ENCODE measurements around the gene TSHZ2.
"Not testable (repeated sequence)": the region's sequence is repeated elsewhere in the genome, so short reads cannot be mapped to it uniquely, and the experiment has no call there.

Gene TSHZ2

GRCh38 chr20:53089851-53090250 is 117.7 kb downstream of the TSHZ2 start:
- not testable (repeated sequence) for H3K27ac ChIP-seq (ENCODE audit: low read depth in 2 of 2, low read length in 2 of 2); H3K9ac ChIP-seq (ENCODE audit: low read depth in 1 of 2, low read length in 2 of 2); H3K36me3 ChIP-seq (ENCODE audit: control insufficient read depth in 2 of 2, insufficient read depth in 2 of 2, low read length in 2 of 2); H3K4me1 ChIP-seq (ENCODE audit: control insufficient read depth in 2 of 2, insufficient read depth in 2 of 2, low read length in 2 of 2); H3K4me3 ChIP-seq (ENCODE audit: low read length in 2 of 2); H3K27me3 ChIP-seq (ENCODE audit: control insufficient read depth in 2 of 2, insufficient read depth in 2 of 2, low read length in 2 of 2); H3K9me3 ChIP-seq (ENCODE audit: control insufficient read depth in 2 of 2, low read length in 2 of 2)

DNA sequence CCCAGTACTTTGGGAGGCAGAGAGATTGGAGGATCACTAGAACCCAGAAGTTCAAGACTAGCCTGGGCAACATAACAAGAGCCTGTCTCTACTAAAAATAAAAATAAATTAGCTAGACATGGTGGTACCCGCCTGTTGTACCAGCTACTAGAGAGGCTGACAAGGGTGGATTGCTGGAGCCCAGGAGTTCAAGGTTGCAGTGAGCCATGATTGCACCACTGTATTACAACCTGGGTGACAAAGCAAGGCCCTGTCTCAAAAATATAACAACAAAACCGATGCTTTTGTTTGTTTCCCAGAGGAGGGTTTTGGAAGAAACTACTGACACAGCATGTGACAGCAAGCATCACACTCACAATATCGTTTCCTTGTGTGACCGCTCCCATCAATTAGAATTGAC is 119.6 kb downstream of the TSHZ2 start:
- no peaks in the 10 kb centered on the region for H3K9me3 ChIP-seq (ENCODE audit: control insufficient read depth in 2 of 2, low read length in 2 of 2)
- H3K27ac ChIP-seq (ENCODE audit: low read depth in 2 of 2, low read length in 2 of 2): no peak overlapping the region
- no peak overlapping the region for H3K4me3 ChIP-seq (ENCODE audit: low read length in 2 of 2)
- no peaks in the 10 kb centered on the region for H3K4me1 ChIP-seq (ENCODE audit: control insufficient read depth in 2 of 2, insufficient read depth in 2 of 2, low read length in 2 of 2)
- H3K27me3 ChIP-seq (ENCODE audit: control insufficient read depth in 2 of 2, insufficient read depth in 2 of 2, low read length in 2 of 2): no peaks in the 10 kb centered on the region
- H3K9ac ChIP-seq (ENCODE audit: low read depth in 1 of 2, low read length in 2 of 2): no peak overlapping the region
- no peaks in the 10 kb centered on the region for H3K36me3 ChIP-seq (ENCODE audit: control insufficient read depth in 2 of 2, insufficient read depth in 2 of 2, low read length in 2 of 2)

DNA sequence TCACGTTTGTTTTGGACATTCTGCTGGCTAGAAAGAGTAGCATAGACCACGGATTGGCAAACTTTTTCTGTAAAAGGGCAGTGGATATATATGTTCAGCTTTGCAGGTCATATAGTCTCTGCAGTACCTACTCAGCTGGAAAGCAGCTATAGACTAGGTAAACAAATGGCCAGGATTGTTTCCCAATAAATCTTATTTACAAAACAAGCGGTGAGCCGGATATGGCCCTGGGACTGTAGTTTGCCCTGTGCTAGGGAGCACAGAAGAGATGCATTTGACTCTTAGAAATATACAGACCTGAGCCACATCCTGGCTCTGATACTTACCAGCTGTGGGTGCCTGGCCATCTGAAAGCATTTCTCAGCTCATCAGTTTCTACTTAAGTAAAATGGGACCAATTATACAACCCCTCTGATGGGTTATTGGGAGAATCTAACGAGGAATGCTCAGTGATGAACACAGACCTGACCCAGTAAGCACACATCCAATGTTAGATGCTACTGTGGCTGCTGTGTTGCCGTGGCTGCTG is 120.7 kb downstream of the TSHZ2 start:
- Histone ChIP-seq H3K9ac (ENCODE audit: low read depth in 1 of 2, low read length in 2 of 2) (no peak overlapping the region), H3K27me3 (ENCODE audit: control insufficient read depth in 2 of 2, insufficient read depth in 2 of 2, low read length in 2 of 2) (no peaks in the 10 kb centered on the region), H3K36me3 (ENCODE audit: control insufficient read depth in 2 of 2, insufficient read depth in 2 of 2, low read length in 2 of 2) (no peaks in the 10 kb centered on the region), H3K27ac (ENCODE audit: low read depth in 2 of 2, low read length in 2 of 2) (no peak overlapping the region), H3K4me1 (ENCODE audit: control insufficient read depth in 2 of 2, insufficient read depth in 2 of 2, low read length in 2 of 2) (no peaks in the 10 kb centered on the region), H3K4me3 (ENCODE audit: low read length in 2 of 2) (no peak overlapping the region), H3K9me3 (ENCODE audit: control insufficient read depth in 2 of 2, low read length in 2 of 2) (no peaks in the 10 kb centered on the region)

- no peaks in the 10 kb centered on the region for H3K4me1 ChIP-seq (ENCODE audit: control insufficient read depth in 2 of 2, insufficient read depth in 2 of 2, low read length in 2 of 2)
- no peaks in the 10 kb centered on the region for H3K36me3 ChIP-seq (ENCODE audit: control insufficient read depth in 2 of 2, insufficient read depth in 2 of 2, low read length in 2 of 2)
- no peak overlapping the region for H3K27ac ChIP-seq (ENCODE audit: low read depth in 2 of 2, low read length in 2 of 2)
- no peak overlapping the region for H3K4me3 ChIP-seq (ENCODE audit: low read length in 2 of 2)
- H3K9me3 ChIP-seq (ENCODE audit: control insufficient read depth in 2 of 2, low read length in 2 of 2): no peaks in the 10 kb centered on the region
- H3K9ac ChIP-seq (ENCODE audit: low read depth in 1 of 2, low read length in 2 of 2): no peak overlapping the region
- no peaks in the 10 kb centered on the region for H3K27me3 ChIP-seq (ENCODE audit: control insufficient read depth in 2 of 2, insufficient read depth in 2 of 2, low read length in 2 of 2)
These were observed 125.2 kb downstream of the TSHZ2 start for GRCh38 chr20:53097371-53097770.

DNA sequence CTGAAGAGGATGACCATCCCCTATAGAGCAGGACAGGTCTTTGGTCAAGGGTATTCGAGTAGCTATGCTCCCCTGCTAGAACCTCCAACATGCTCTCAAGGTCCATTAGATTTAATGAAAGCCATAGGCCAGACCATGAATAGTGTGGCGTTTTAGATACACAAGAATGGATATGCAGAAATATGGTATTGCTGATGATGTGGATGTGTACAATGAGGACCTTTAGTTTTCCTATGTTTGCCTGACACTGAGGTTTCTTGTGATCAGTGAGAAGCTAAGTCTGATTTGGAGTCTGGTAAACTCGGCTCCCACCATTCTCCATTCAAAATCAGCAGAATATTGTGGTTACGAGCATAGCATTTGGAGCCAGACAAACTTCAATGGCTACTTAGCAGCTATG is 125.6 kb downstream of the TSHZ2 start:
- no peaks in the 10 kb centered on the region for H3K4me1 ChIP-seq (ENCODE audit: control insufficient read depth in 2 of 2, insufficient read depth in 2 of 2, low read length in 2 of 2)
- H3K27ac ChIP-seq (ENCODE audit: low read depth in 2 of 2, low read length in 2 of 2): no peak overlapping the region
- no peaks in the 10 kb centered on the region for H3K36me3 ChIP-seq (ENCODE audit: control insufficient read depth in 2 of 2, insufficient read depth in 2 of 2, low read length in 2 of 2)
- no peak overlapping the region for H3K4me3 ChIP-seq (ENCODE audit: low read length in 2 of 2)
- no peaks in the 10 kb centered on the region for H3K9me3 ChIP-seq (ENCODE audit: control insufficient read depth in 2 of 2, low read length in 2 of 2)
- no peaks in the 10 kb centered on the region for H3K27me3 ChIP-seq (ENCODE audit: control insufficient read depth in 2 of 2, insufficient read depth in 2 of 2, low read length in 2 of 2)
- no peak overlapping the region for H3K9ac ChIP-seq (ENCODE audit: low read depth in 1 of 2, low read length in 2 of 2)

DNA sequence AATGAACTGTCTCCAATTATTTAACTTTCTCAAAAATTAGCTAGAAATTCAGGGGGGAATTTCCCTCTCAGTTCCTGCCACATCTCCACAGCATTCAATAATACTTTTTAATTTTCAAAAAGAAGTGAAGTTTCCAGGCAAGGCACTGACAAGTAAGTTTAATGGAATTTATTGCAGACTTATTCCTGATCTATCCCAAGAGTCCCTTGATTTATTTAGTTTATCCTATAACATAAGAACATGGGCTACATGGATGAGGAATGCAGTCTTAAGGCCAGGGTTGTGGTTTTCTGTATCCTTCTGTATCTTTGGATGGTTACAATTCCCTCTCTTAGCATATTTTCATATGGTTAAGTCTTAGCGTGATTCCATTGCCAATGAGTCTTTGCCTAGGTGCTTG is 126.5 kb downstream of the TSHZ2 start:
- no peak overlapping the region for H3K27ac ChIP-seq (ENCODE audit: low read depth in 2 of 2, low read length in 2 of 2)
- no peaks in the 10 kb centered on the region for H3K4me1 ChIP-seq (ENCODE audit: control insufficient read depth in 2 of 2, insufficient read depth in 2 of 2, low read length in 2 of 2)
- H3K27me3 ChIP-seq (ENCODE audit: control insufficient read depth in 2 of 2, insufficient read depth in 2 of 2, low read length in 2 of 2): no peaks in the 10 kb centered on the region
- no peak overlapping the region for H3K9ac ChIP-seq (ENCODE audit: low read depth in 1 of 2, low read length in 2 of 2)
- H3K4me3 ChIP-seq (ENCODE audit: low read length in 2 of 2): no peak overlapping the region
- no peaks in the 10 kb centered on the region for H3K9me3 ChIP-seq (ENCODE audit: control insufficient read depth in 2 of 2, low read length in 2 of 2)
- H3K36me3 ChIP-seq (ENCODE audit: control insufficient read depth in 2 of 2, insufficient read depth in 2 of 2, low read length in 2 of 2): no peaks in the 10 kb centered on the region

DNA sequence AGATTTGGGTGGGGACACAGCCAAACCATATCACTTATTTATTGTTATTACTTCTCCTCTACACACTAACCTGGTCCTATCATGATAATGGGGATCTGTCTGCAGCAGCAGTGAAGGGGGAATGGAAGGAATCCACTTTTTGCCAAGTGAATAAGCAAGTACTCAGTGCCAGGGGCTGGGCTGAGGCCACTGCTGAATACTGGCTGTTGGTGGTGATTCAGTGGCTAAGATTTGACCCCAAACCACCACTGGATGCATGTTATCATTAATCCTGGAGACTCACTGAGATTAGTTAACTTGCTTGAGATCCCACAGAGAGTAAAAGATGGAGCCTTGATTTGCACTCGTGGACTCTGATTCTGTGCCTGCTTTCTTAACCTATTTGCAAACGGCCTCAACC is 127.7 kb downstream of the TSHZ2 start:
- no peaks in the 10 kb centered on the region for H3K36me3 ChIP-seq (ENCODE audit: control insufficient read depth in 2 of 2, insufficient read depth in 2 of 2, low read length in 2 of 2)
- no peak overlapping the region for H3K4me3 ChIP-seq (ENCODE audit: low read length in 2 of 2)
- no peak overlapping the region for H3K9ac ChIP-seq (ENCODE audit: low read depth in 1 of 2, low read length in 2 of 2)
- no peaks in the 10 kb centered on the region for H3K4me1 ChIP-seq (ENCODE audit: control insufficient read depth in 2 of 2, insufficient read depth in 2 of 2, low read length in 2 of 2)
- H3K9me3 ChIP-seq (ENCODE audit: control insufficient read depth in 2 of 2, low read length in 2 of 2): no peaks in the 10 kb centered on the region
- H3K27ac ChIP-seq (ENCODE audit: low read depth in 2 of 2, low read length in 2 of 2): no peak overlapping the region
- no peaks in the 10 kb centered on the region for H3K27me3 ChIP-seq (ENCODE audit: control insufficient read depth in 2 of 2, insufficient read depth in 2 of 2, low read length in 2 of 2)

- Histone ChIP-seq H3K9ac (ENCODE audit: low read depth in 1 of 2, low read length in 2 of 2) (no peak overlapping the region), H3K27ac (ENCODE audit: low read depth in 2 of 2, low read length in 2 of 2) (no peak overlapping the region), H3K36me3 (ENCODE audit: control insufficient read depth in 2 of 2, insufficient read depth in 2 of 2, low read length in 2 of 2) (no peaks in the 10 kb centered on the region), H3K9me3 (ENCODE audit: control insufficient read depth in 2 of 2, low read length in 2 of 2) (no peaks in the 10 kb centered on the region), H3K27me3 (ENCODE audit: control insufficient read depth in 2 of 2, insufficient read depth in 2 of 2, low read length in 2 of 2) (no peaks in the 10 kb centered on the region), H3K4me3 (ENCODE audit: low read length in 2 of 2) (no peak overlapping the region), H3K4me1 (ENCODE audit: control insufficient read depth in 2 of 2, insufficient read depth in 2 of 2, low read length in 2 of 2) (no peaks in the 10 kb centered on the region)
These were observed 128.3 kb downstream of the TSHZ2 start for GRCh38 chr20:53100476-53100911.

- Histone ChIP-seq H3K27me3 (ENCODE audit: control insufficient read depth in 2 of 2, insufficient read depth in 2 of 2, low read length in 2 of 2) (no peaks in the 10 kb centered on the region), H3K9ac (ENCODE audit: low read depth in 1 of 2, low read length in 2 of 2) (no peak overlapping the region), H3K36me3 (ENCODE audit: control insufficient read depth in 2 of 2, insufficient read depth in 2 of 2, low read length in 2 of 2) (no peaks in the 10 kb centered on the region), H3K4me3 (ENCODE audit: low read length in 2 of 2) (no peak overlapping the region), H3K9me3 (ENCODE audit: control insufficient read depth in 2 of 2, low read length in 2 of 2) (no peaks in the 10 kb centered on the region), H3K27ac (ENCODE audit: low read depth in 2 of 2, low read length in 2 of 2) (no peak overlapping the region), H3K4me1 (ENCODE audit: control insufficient read depth in 2 of 2, insufficient read depth in 2 of 2, low read length in 2 of 2) (no peaks in the 10 kb centered on the region)
These were observed 130.0 kb downstream of the TSHZ2 start for GRCh38 chr20:53101992-53102760.

- Histone ChIP-seq H3K9me3 (ENCODE audit: control insufficient read depth in 2 of 2, low read length in 2 of 2) (no peaks in the 10 kb centered on the region), H3K4me3 (ENCODE audit: low read length in 2 of 2) (no peak overlapping the region), H3K9ac (ENCODE audit: low read depth in 1 of 2, low read length in 2 of 2) (no peak overlapping the region), H3K27me3 (ENCODE audit: control insufficient read depth in 2 of 2, insufficient read depth in 2 of 2, low read length in 2 of 2) (no peaks in the 10 kb centered on the region), H3K27ac (ENCODE audit: low read depth in 2 of 2, low read length in 2 of 2) (no peak overlapping the region), H3K4me1 (ENCODE audit: control insufficient read depth in 2 of 2, insufficient read depth in 2 of 2, low read length in 2 of 2) (no peaks in the 10 kb centered on the region), H3K36me3 (ENCODE audit: control insufficient read depth in 2 of 2, insufficient read depth in 2 of 2, low read length in 2 of 2) (no peaks in the 10 kb centered on the region)
These were observed 131.0 kb downstream of the TSHZ2 start for GRCh38 chr20:53103124-53103523.

Data from mucosa of rectum (tissue), 2 donors.